GM21447 (cell line): ENCODE measurements around the gene NPRL2.

Experiments used
- ATAC-seq: cut with Tn5 transposase; IDR thresholded peaks from one replicate; pipeline ENCODE4 v1.9.1; 2021; ENCODE audit not compliant: unreplicated experiment

NPRL2 gene

DNA sequence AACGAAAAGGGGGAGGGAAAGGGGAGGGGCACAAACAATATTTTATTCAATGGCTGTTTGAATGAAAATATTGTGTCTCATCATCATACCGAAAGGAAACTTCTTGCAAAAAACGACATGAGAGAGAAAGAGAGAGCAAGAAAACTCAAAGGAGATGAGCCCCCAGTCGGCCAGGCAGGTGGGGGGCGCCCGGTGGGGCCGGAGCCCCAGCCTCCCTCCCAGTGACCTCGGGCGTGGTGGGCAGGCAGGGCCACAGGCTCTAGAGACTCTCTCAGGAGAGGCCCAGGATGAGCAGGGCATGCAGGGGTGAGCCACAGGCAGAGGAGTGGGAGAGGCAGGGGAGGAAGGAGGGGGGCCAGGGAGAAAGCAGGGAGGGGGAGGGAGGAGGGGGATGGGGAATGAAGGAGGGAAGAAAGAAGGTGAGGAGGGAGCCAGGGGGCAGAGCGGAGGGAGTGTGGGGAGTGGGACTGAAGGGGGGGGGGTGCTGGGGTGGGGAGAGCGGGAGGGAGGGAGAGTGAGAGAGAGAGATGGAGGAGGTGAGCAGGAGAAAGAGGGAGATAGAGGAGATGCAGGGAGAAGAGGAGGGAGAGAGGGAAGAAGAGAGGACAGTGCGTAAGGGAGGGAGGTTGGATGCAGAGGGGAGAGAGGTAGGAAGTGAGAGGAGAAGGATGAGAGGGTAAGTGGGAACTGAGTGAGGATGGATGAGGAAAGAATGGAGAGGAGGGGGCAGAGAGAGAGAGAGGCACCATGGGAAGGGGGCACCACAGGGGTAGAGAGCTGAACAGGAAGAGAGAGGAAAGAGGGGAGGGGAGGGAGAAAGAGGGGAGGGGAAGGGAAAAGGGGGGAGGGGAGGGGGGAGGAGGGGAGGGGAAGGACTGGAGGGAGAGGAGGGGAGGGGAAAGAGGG lies 22.8 kb upstream of the NPRL2 start:
- ATAC-seq, result no peak

- no peak for ATAC-seq
Measured at GRCh38 chr3:50372349-50372748, 21.8 kb upstream of the NPRL2 start.

GRCh38 chr3:50371133-50371685 lies 20.6 kb upstream of the NPRL2 start:
- no peak for ATAC-seq

DNA sequence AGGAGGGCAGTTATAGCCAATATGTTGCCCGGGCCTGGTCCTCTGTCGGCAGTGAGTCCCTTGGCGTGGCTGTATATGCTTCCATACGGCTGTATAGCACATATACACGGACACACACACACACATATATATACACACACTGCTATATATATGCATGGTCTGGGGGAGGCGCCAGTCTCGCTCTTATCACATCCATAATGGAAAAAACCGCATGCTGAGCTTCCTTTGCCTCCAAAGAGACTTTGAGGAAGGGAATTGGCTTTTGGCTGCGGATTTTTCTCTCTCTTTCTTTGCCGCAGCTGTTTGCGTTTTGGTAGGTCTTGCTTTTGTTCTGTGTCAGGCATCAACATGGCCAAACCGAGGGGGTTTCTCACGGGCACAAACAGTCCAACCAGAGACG lies 20.0 kb upstream of the NPRL2 start:
- no peak for ATAC-seq

- ATAC-seq, result no peak
Measured at GRCh38 chr3:50369012-50369670, 18.6 kb upstream of the NPRL2 start.

GRCh38 chr3:50365842-50366220 lies 15.3 kb upstream of the NPRL2 start:
- no peak for ATAC-seq

DNA sequence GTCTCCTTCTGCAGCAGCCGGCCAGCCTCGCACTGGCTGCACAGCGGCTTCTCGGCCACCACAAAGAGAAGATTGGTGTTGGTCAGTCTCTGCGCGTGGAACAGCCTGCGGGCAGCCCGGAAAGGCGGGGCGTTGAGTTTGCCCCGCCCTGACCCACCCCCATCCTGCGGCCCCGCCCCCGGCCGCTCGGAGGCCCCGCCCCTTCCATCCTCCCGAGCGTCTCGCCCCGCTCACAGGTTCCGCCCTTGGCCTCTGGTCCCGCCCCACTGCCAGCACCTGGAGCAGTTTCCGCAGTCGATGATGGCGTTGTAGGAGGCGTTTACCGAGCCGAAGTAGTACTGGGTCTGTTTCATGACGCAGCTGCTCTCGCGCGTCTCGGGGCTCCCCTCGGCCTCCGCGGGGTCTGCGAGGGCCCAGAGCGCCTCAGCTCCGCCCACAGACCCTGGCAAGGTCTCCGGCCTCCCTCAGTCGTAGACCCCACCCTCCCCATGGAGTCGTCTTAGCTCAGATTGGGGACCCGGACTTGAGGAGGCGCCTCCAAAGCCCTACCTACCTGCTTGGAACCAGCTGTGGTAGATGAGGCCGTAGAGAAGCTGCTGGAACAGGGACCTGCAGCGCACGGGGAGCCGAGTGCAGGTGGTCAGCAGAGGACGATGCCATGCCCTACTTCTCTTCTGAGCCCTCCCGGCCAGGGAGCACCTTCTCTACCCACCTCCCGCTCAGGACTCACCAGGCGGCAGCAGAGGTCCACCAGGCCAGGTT lies 14.7 kb upstream of the NPRL2 start:
- peak; percentile 86 for ATAC-seq

GRCh38 chr3:50364573-50365079 lies 14.1 kb upstream of the NPRL2 start:
- peak; percentile 11 for ATAC-seq

DNA sequence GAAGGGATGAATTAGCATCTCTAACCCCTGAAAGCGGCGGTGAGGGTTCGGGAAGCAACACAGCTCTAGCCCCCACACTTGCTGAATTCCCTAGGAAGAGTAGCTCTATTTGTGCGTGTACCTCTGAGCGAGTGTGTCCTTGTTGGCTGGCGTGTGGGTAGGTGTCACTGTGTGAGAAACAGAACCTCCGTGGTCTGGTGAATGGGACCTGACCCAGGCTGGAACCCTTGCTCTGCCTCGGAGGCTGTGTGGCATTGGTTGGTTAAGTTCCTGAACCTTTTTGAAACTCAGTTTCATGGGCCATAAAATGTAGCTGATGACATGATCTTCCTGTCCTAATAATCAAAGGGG lies 9.2 kb upstream of the NPRL2 start:
- peak; percentile 9 for ATAC-seq

DNA sequence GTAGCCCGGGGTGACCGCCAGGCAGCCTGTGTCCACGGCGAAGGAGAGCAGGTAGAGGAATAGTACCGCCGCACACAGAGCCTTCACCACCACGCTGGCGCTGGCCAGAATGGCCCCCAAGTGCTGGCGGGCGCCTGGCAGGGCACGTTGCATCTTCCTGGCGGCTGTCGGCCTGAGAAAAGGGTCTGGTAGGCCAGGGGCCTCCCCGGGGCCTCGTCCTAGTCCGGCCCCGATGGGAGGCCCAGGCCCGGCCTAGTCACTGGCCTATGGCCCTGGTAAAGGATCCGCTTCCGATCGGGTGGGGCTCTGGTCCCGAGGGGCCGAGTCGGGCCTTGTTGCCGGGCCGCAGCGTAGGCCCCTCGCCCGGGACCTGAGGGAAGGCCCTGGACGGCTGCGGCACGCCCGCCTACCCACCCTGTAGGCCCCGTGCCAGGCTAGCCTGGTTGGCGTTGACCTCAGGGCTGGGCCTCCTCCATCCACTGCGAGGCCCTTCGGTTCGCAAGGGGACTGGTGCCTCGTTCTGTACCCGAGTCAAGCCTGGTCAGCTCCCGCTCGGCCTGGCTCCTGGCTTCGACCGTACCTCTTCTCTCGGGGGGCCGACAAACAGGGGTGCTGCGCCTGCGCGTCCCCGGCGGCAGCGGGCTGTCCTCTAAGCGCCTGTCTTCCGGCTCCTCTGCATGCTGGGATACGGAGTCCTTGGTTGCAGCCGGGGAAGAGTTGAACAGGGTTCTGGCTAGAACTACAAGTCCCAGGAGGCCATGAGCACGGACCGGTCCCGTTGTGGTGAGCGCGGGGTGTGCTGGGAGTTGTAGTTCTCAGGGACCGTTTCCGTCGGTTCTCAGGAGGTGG lies 8.6 kb upstream of the NPRL2 start, which contains the start of gene TMEM115:
TSS of gene TMEM115 (minus strand) at position 611 of the 849 bp plus-strand sequence. CDS start at position 153, 458 bp downstream.
- ATAC-seq, result peak; percentile 99

GRCh38 chr3:50358355-50358910 lies 7.9 kb upstream of the NPRL2 start:
- no peak for ATAC-seq

DNA sequence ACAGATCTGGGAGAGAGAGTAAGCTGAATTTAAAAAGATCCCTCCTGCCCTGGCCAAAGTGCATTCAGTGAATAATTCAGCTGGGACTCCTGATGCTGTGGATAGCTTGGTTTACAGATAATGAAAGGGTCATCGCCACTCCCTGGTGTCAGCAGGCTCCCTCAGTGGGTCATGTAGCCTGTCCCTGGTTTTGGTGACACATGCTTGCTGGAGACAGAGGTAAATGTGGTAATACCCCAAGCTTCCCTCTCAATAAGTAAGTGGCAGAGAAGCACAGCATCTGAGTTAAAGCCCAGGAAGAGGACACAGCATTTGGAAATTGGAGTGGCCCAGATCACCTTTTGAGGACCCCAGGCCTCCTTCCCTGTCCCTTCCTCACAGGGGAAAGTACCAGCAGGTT lies 6.9 kb upstream of the NPRL2 start:
- ATAC-seq, result no peak

GRCh38 chr3:50356553-50356952 lies 6.0 kb upstream of the NPRL2 start:
- ATAC-seq, result no peak

GRCh38 chr3:50355829-50356552 lies 5.4 kb upstream of the NPRL2 start:
- no peak for ATAC-seq

GRCh38 chr3:50354850-50355249 lies 4.3 kb upstream of the NPRL2 start:
- no peak for ATAC-seq

- ATAC-seq, result no peak
Measured at GRCh38 chr3:50354186-50354764, 3.7 kb upstream of the NPRL2 start.

- no peak for ATAC-seq
Measured at GRCh38 chr3:50353245-50354004, 2.9 kb upstream of the NPRL2 start.

DNA sequence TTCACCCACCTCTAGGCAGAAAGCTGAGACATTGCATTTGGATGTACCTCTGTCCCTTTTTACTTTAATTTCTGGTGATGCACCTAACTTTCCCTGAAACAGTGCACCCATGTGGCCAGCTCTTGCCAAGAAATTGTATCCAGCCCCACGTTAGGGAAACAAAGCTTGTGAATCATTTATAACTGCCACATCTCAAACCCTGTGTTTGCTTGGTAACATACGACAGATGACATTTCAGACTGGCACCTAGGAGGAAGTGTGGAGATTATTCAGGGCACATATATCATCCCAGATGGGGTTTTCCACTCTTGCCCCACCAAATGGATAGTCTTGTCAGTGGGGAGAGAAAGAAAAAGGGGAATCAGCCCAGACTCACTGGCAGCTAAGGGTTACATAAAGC lies 2.2 kb upstream of the NPRL2 start:
- no peak for ATAC-seq
